BLaER1 treated with 17β-estradiol and CSF1 and Interleukin-3, amounts not matched to agents 10 nM and 100 nM (cell line): ENCODE results near the gene CREB5.

Experiments
- H3K27ac ChIP-seq, 11 experiments: shearing (Covaris generic); formaldehyde crosslinking; 2 replicates each; pipeline ENCODE4 v1.8.1; 2022
- H3K27me3 ChIP-seq, 11 experiments: shearing (Covaris generic); formaldehyde crosslinking; 2 replicates each; pipeline ENCODE4 v1.8.1; 2022
- H3K36me3 ChIP-seq, 11 experiments: shearing (Covaris generic); formaldehyde crosslinking; 2 replicates each; pipeline ENCODE4 v1.8.1; 2022
- H3K4me1 ChIP-seq, 10 experiments: shearing (Covaris generic); formaldehyde crosslinking; 2 replicates each; pipeline ENCODE4 v1.8.1; 2022
- H3K4me2 ChIP-seq, 11 experiments: shearing (Covaris generic); formaldehyde crosslinking; 2 replicates each; pipeline ENCODE4 v1.8.1; 2022
- H3K4me3 ChIP-seq, 10 experiments: shearing (Covaris generic); formaldehyde crosslinking; 2 replicates each; pipeline ENCODE4 v1.8.1; 2022
- H3K9ac ChIP-seq, 11 experiments: shearing (Covaris generic); formaldehyde crosslinking; 2 replicates each; pipeline ENCODE4 v1.8.1; 2022
- H3K9me3 ChIP-seq, 11 experiments: shearing (Covaris generic); formaldehyde crosslinking; replicated peaks in 1 of 11; 2 replicates each; pipeline ENCODE4 v1.8.1; 2022
- H4K20me1 ChIP-seq, 11 experiments: shearing (Covaris generic); formaldehyde crosslinking; 2 replicates each; pipeline ENCODE4 v1.8.1; 2022
- Cebpa-rat ChIP-seq, 11 experiments: shearing (Covaris generic); IDR thresholded peaks; 2 replicates each; pipeline ENCODE4 v1.8.1; 2022

The CREB5 gene

DNA sequence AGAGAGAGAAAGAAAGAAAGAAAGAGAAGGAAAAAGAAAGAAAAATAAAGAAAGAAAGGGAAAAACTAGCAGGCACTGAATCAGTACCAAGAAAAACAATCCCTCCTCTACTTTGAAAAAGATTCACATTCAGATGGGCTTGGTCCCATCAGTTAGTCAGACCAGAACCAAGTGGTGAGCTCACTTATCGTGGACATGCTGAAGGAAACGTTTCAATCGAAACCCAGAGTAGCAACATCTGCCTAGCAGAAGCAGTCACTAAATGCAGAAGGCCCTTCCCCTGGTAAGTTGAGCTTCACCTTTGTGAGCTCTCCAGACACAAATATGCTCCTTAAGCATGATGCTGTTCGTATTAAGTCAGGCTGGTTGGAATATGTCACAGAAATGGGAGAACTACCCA lies 378.1 kb downstream of the CREB5 start:
- 0 out of 22 replicates have a peak, but pooled peaks cover 0 to under 1% (median 0%) of the 10 kb centered on the region in 11 experiments for H3K27me3 ChIP-seq
- TF ChIP-seq Cebpa-rat (IDR thresholded peaks at IDR 0.05) = no peak
- H3K4me1 ChIP-seq = peaks cover under 1 to 25% (median 23%) of the 10 kb centered on the region in 10 experiments; a peak in 19 of 20 replicates
- no peak overlapping the region for H3K27ac ChIP-seq
- no peak overlapping the region for H3K9ac ChIP-seq
- no peak overlapping the region for H3K4me3 ChIP-seq
- no peaks in the 10 kb centered on the region for H3K36me3 ChIP-seq
- H3K4me2 ChIP-seq = no peak overlapping the region
- H3K9me3 ChIP-seq = no peaks in the 10 kb centered on the region
- no peaks in the 10 kb centered on the region for H4K20me1 ChIP-seq

DNA sequence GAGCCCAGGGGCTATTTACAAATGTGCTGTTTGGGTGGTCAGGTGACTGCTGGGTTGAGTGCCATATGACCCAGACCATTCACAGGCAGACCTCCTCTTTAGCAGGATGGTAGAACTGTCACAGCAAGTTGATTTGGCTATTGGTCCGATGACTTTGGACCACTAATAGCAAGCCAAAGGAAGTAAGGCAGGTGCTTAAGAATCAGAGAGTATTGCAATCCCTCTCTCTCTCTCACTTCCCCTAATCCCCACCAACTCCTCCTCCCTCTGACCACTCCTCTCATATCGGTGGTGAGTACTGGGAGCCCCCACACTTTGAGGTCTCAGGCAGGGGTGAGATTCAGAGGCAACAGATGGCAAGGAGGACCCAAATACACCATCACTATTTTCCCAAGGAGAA lies 380.5 kb downstream of the CREB5 start:
- Histone ChIP-seq H3K4me2 (no peak overlapping the region), H3K4me1 (peaks cover 0 to 1% (median 0%) of the 10 kb centered on the region in 10 experiments; a peak in 4 of 20 replicates), H4K20me1 (no peaks in the 10 kb centered on the region), H3K9me3 (no peaks in the 10 kb centered on the region), H3K27me3 (no peaks in the 10 kb centered on the region), H3K36me3 (no peaks in the 10 kb centered on the region), H3K27ac (no peak overlapping the region), H3K4me3 (no peak overlapping the region), H3K9ac (no peak overlapping the region)
- no peak for TF ChIP-seq Cebpa-rat (IDR thresholded peaks at IDR 0.05)

DNA sequence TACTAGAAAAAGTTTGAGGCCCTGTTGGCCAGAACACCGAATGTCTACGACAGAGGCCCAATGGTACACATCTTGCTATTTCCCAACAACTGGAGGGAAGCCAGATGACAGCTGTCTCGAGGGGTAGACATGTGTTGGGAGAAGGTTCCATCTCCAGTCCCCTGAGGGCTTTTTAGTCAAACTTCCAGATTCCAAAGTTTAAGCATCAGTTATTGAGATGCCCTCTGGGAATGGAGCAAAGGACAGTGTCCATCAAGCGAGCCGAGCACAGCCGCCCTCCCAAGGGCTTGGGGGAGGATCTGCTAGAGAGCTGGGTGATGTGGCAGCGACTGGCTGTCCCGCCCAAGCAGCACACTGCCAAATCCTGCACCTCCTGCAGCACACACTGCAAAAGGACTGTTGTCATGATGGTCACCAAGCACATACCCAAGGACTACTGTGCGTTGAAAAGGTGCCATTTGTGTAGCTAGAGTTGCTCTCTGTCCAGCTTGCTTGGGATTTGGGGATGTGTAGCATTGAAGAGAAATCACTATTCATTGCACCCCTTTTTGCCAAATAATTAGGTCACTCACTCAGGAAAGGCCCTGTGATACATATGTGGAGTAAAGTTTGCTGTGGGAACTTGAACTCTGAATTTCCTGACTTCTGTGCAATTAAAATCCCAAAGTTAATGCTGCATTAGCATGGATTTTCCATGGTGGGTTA lies 381.2 kb downstream of the CREB5 start:
- H3K27me3 ChIP-seq = no peaks in the 10 kb centered on the region
- no peaks in the 10 kb centered on the region for H3K36me3 ChIP-seq
- no peak overlapping the region for H3K27ac ChIP-seq
- no peak for TF ChIP-seq Cebpa-rat (IDR thresholded peaks at IDR 0.05)
- H3K4me3 ChIP-seq = no peak overlapping the region
- H3K9ac ChIP-seq = no peak overlapping the region
- no peaks in the 10 kb centered on the region for H3K4me1 ChIP-seq
- H3K4me2 ChIP-seq = no peak overlapping the region
- H3K9me3 ChIP-seq = no peaks in the 10 kb centered on the region
- H4K20me1 ChIP-seq = no peaks in the 10 kb centered on the region

DNA sequence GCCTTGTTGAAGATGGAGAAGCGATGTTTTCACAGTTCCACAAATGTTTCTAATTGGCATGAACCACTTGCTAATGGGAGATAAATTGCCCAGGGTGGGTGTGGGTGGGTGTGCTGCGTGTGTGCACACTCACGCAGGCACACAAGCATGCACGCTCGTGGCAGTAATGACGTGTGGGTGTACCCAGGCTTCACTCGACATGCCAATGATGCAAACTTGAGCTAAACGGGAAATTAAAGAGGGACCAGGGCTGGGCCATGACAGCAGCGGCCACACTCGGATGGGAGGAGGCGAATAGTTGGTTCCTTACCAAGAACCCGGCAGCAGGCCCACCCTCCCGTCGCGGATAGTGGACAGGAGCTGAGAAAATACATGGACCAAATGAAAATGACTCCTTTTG lies 386.0 kb downstream of the CREB5 start:
- Histone ChIP-seq H3K27ac (no peak overlapping the region), H3K9me3 (0 out of 22 replicates have a peak, but pooled peaks cover 0 to 4% (median 0%) of the 10 kb centered on the region in 11 experiments), H3K4me1 (no peaks in the 10 kb centered on the region), H3K4me3 (no peak overlapping the region), H3K36me3 (no peaks in the 10 kb centered on the region), H3K27me3 (no peaks in the 10 kb centered on the region), H3K4me2 (no peak overlapping the region), H4K20me1 (no peaks in the 10 kb centered on the region), H3K9ac (no peak overlapping the region)
- TF ChIP-seq Cebpa-rat (IDR thresholded peaks at IDR 0.05) = no peak

DNA sequence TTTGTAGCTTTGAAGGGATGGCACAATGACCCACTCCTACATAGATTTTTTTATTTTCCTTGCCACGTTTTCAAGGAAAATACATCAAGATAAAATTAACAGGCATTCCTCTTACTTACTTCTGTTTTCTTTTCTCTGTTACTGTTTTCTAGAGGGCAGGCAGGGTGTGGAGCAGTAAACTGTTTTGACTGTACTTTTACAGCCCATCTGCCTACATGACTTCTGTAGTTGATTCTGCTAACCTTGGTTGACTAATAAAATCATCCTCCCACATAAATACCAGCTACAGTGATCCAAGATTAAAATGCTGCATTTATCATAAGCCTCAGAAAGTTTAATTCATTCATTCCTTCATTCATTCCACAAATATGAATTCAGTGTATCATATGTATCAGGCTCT lies 387.3 kb downstream of the CREB5 start:
- Histone ChIP-seq H3K9ac (no peak overlapping the region), H3K4me2 (no peak overlapping the region), H4K20me1 (no peaks in the 10 kb centered on the region), H3K27ac (no peak overlapping the region), H3K36me3 (no peaks in the 10 kb centered on the region), H3K9me3 (0 out of 22 replicates have a peak, but pooled peaks cover 0 to 4% (median 0%) of the 10 kb centered on the region in 11 experiments), H3K4me1 (no peaks in the 10 kb centered on the region), H3K4me3 (no peak overlapping the region), H3K27me3 (no peaks in the 10 kb centered on the region)
- no peak for TF ChIP-seq Cebpa-rat (IDR thresholded peaks at IDR 0.05)

DNA sequence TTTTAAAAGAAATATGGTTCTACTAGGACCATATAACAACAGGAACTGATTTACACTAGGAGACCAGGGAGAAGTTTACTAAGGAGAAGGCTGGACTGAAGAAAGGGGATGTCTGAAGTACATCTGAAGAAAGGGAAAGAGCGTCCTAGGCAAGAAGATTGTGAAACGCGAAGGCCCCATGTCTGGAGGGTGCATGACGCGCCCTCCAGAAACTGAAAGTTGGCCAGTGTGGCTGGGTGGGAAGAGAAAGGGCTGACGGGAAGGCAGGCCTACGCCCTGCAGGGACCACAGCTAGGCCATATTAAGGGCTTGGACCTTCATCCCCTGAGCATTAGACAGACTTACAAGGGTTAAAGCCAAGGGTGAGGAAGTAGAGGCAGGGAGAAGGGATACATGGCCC lies 387.8 kb downstream of the CREB5 start:
- Histone ChIP-seq H3K36me3 (no peaks in the 10 kb centered on the region), H4K20me1 (no peaks in the 10 kb centered on the region), H3K4me2 (no peak overlapping the region), H3K9ac (no peak overlapping the region), H3K4me1 (no peaks in the 10 kb centered on the region), H3K9me3 (0 out of 22 replicates have a peak, but pooled peaks cover 0 to 4% (median 0%) of the 10 kb centered on the region in 11 experiments), H3K27ac (no peak overlapping the region), H3K27me3 (no peaks in the 10 kb centered on the region), H3K4me3 (no peak overlapping the region)
- no peak for TF ChIP-seq Cebpa-rat (IDR thresholded peaks at IDR 0.05)

DNA sequence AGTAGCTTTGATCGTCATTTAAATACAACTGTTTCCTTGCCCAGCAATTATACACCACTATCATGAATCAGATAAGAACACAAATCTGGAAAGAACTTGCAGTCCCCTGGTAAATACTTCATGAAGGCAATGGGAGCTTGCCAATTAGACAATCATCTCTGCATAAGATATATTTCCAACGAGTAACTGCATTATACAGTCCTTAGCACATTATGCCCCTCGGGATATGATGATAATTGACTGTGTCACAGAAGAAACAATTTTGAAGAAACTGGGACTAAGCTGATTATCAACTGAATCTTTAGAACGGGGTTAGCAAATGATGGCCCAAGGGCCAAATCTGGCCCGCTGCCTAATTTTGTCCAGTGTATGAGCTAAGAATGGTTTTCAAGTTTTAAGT lies 390.1 kb downstream of the CREB5 start:
- Histone ChIP-seq H4K20me1 (no peaks in the 10 kb centered on the region), H3K9ac (no peak overlapping the region), H3K9me3 (0 out of 22 replicates have a peak, but pooled peaks cover 0 to 4% (median 0%) of the 10 kb centered on the region in 11 experiments), H3K4me2 (no peak overlapping the region), H3K36me3 (no peaks in the 10 kb centered on the region), H3K4me1 (no peaks in the 10 kb centered on the region), H3K27ac (no peak overlapping the region), H3K4me3 (no peak overlapping the region), H3K27me3 (no peaks in the 10 kb centered on the region)
- TF ChIP-seq Cebpa-rat (IDR thresholded peaks at IDR 0.05) = no peak

DNA sequence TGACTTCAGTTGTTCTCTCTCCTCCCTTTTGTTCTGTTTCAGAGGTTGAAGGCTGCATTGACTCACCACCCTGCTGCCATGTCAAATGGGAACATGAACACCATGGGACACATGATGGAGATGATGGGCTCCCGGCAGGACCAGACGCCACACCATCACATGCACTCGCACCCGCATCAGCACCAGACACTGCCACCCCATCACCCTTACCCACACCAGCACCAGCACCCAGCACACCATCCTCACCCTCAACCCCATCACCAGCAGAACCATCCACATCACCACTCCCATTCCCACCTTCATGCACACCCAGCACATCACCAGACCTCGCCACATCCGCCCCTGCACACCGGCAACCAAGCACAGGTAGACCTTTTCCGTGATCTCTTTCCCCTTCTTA lies 391.8 kb downstream of the CREB5 start:
- Histone ChIP-seq H3K27ac (no peak overlapping the region), H3K9me3 (0 out of 22 replicates have a peak, but pooled peaks cover 0 to 4% (median 0%) of the 10 kb centered on the region in 11 experiments), H3K9ac (no peak overlapping the region), H3K36me3 (peaks cover 0 to 3% (median 0%) of the 10 kb centered on the region in 11 experiments; a peak in 1 of 22 replicates), H3K4me3 (no peak overlapping the region), H3K4me1 (peaks cover 0 to 5% (median 0%) of the 10 kb centered on the region in 10 experiments; a peak in 2 of 20 replicates), H3K27me3 (no peaks in the 10 kb centered on the region), H3K4me2 (no peak overlapping the region), H4K20me1 (no peaks in the 10 kb centered on the region; a peak in 1 of 22 replicates)
- TF ChIP-seq Cebpa-rat (IDR thresholded peaks at IDR 0.05) = no peak

DNA sequence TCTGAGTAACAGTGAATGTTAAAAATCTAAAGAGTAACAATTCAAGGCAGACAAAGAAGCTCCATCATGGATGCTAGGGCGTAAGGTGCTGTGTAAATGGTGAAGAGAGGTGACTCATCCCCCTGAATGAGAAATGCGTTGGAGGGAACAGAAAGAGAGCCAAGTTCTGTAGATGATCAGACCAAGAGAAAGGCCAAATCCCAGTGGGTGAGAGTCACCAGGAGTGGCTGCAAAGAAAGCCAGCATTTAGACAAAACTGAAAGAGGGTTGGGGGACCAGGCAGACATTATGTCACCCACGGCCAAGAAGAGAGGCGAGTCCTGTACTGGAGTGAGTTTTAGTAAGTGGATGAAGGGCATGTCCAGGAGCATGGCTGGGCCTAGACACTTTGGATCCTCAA lies 392.7 kb downstream of the CREB5 start:
- Histone ChIP-seq H3K9ac (no peak overlapping the region), H3K4me1 (peaks cover 0 to 6% (median 0%) of the 10 kb centered on the region in 10 experiments; a peak in 2 of 20 replicates), H3K27ac (no peak overlapping the region), H3K36me3 (peaks cover 0 to 5% (median 0%) of the 10 kb centered on the region in 11 experiments; a peak in 1 of 22 replicates), H3K27me3 (no peaks in the 10 kb centered on the region), H3K4me2 (no peak overlapping the region), H3K9me3 (0 out of 22 replicates have a peak, but pooled peaks cover 0 to 4% (median 0%) of the 10 kb centered on the region in 11 experiments), H3K4me3 (no peak overlapping the region), H4K20me1 (no peaks in the 10 kb centered on the region; a peak in 1 of 22 replicates)
- no peak for TF ChIP-seq Cebpa-rat (IDR thresholded peaks at IDR 0.05)

DNA sequence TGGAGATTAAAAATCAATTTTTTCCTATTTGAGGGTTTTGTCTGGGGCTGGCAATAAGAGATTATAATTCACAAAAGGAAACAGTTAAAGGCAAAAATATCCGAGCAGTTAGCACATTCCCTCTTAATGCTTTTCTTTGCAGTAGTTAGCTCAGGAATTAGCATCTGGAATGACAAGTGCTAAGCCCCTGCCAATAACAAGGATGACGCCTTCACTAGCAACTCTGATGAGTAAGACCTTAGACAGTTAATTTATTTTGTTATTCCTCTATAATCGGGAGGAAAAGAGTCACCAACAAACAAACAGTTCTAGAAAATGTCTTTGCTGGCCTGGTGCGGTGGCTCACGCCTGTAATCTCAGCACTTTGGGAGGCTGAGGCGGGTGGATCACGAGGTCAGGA lies 394.5 kb downstream of the CREB5 start:
- H4K20me1 ChIP-seq = no peaks in the 10 kb centered on the region; a peak in 1 of 22 replicates
- H3K27ac ChIP-seq = no peak overlapping the region
- H3K4me3 ChIP-seq = no peak overlapping the region
- no peaks in the 10 kb centered on the region for H3K27me3 ChIP-seq
- no peak overlapping the region for H3K9ac ChIP-seq
- H3K4me2 ChIP-seq = no peak overlapping the region
- no peak for TF ChIP-seq Cebpa-rat (IDR thresholded peaks at IDR 0.05)
- H3K9me3 ChIP-seq = no peaks in the 10 kb centered on the region
- H3K36me3 ChIP-seq = peaks cover 0 to 5% (median 0%) of the 10 kb centered on the region in 11 experiments; a peak in 1 of 22 replicates
- peaks cover 0 to 6% (median 1%) of the 10 kb centered on the region in 10 experiments; a peak in 6 of 20 replicates for H3K4me1 ChIP-seq
